NCI-H187 treated with DMSO at 0.1 percent for 48 hours (cell line): Measurements from ENCODE around the gene CCDC148.

Experiments used
- DNase-seq: peaks from one replicate; lab custom pipeline; 2025; lab: John Stamatoyannopoulos, UW

CCDC148 gene

DNA sequence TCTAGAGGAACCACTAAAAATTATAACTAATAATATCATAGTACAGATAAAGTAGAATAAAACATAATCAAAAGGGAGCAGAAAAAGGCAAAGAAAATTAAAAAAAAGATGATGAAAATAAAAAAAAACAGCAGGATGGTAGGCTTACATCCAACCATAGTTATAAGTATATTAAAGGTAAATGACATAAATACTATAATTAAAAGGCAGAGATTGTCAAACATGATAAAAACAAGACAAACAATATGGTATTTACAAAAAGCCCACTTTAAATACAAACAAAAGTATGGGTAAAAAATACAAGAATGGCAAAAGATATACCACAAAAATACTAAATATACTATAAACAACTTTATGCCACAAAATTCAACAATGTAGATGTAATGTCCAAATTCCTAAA lies 24.4 kb downstream of the CCDC148 start:
- DNase-seq = no peak

DNA sequence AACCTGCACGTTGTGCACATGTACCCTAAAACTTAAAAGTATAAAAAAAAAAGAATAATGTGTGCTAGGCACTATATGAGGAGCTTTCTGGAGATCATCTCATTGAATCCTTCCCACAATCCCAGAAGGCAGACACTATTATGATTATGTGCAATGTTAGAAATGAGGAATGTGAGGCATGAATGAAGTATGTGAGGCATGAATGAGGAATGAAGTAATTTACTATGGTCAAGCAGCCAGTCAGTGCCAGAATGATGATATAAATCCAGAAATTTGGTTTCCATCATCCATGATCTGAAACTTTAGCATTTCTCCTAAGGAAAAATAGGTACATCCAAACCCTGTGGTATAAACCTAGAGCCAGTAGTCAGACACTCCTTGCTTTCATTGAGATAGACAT lies 42.0 kb downstream of the CCDC148 start:
- no peak for DNase-seq

DNA sequence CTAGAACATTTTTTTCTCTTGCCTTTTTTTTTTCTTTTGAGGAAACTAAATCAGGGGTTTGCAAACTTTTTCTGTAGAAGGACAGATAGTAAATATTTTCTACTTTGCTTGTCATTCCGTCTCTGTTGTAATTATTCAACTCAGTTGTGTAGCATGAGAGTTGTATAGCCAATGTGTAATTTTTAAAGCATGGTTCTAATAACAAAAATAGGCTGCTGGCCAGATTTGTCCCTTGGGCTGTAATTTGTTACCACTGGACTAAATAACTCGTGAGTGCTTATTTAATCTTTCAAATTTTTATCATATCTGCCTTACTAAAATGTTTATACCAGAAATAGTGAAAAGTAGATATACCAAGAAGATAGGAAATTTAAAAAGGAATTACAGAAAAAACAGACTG lies 43.0 kb downstream of the CCDC148 start:
- DNase-seq = no peak

DNA sequence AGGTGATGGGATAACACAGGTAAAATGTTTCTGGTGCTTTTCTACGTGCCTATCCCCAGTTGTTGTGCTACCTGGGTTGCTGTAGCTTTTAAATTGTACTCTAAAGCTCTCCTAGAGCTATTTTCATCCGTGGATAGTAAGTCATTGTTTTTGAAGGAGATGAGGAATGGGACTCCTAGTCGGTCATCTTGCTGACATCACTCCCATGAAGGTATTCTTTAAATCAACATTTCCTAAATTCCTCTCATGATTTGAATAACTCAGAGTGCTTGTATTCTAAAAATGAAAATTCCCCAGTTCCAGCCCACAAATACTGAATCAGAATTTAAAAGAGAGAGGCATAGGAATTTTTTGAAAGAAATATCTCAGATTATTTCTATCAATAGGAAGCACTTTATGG lies 44.3 kb downstream of the CCDC148 start:
- no peak for DNase-seq

DNA sequence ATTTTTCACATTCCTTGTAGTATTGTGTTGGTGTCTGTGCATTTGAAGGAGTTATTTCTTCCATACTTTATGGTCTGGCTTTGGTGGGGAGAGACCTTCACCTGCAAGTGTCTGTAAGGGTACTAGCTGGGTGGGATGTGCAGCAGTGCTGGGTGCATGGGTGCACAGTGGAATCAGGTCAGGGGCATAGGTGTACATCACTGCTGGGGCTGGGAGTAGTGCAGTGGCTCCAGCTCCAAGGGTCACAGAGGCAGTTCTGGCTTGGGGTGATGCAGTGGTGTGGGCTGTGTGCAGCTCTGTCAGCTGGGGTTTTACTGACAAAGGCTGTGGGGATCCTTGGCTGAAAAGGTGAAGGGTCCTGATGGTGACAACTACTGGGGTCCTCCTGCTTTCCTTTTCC lies 44.8 kb downstream of the CCDC148 start:
- no peak for DNase-seq

DNA sequence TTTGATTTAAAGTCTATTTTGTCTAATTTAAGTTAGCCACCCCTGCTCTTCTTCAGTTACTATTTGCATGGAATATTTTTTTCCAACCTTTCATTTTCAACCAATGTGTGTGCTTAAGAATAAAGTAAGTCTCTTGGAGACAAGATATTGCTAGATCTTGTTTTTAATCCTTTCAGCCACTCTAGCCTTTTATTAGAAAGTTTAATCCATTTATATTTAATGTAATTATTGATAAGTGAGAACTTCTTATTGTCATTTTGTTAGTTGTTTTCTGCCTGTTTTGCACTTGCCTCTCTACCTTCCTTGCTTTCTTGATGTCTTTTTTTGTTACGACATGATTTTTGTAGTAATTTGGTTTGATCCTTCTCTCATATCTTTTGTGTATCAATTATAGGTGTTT lies 46.4 kb downstream of the CCDC148 start:
- DNase-seq = no peak

DNA sequence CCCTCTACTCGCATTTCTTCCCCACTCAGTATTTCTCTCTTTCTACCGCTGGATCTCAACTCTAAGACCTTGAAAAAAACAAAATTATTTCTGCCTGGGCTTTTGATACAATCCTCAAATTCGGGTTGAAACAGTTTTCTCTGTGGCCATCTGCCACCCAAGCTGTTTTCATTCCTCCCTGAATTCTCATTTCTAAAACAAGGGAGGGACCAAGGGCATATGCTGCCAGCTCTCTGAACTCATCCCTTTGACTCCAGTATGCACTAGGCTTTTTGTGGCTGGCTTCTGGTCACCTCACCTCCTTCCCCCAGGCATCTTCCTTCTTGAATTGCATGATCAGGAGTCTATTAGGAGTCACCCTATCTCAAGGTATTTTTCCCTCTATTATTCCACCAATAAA lies 49.5 kb downstream of the CCDC148 start:
- DNase-seq = no peak

DNA sequence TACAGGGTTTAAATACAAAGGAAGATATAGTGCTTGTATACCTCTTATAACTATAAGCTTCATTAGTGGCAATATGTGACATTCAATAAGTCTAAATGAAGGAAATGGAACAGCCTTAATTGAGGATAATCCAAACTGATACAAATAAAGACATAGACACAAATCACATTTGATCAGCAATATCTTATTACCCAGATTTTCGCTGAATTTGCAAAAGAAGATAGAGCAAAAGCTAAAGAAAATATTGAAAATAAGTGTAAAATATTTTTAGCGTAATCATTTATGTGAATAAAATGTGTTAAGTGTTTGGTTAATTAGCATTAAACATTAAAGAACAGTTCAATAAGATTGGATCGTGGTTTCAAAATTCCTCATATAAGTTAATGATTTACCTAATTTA lies 51.2 kb downstream of the CCDC148 start:
- no peak for DNase-seq

DNA sequence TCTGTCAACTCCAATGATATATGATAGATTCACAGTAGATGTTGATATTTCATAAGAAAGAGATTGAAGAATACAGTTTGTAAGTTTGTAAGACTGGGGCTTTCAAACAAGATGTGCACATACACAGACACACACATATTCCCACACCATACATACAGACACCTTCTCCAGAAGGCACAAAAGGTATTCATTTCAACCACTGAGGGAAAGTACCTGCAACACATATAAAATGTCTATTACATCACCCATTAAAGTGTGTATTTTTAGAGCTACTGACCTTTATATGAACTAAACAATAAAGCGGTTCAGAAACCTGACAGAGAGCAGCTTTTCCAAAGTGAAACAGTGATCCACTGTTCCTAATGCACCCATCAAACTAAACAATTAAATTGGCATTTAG lies 53.3 kb downstream of the CCDC148 start:
- DNase-seq = no peak

DNA sequence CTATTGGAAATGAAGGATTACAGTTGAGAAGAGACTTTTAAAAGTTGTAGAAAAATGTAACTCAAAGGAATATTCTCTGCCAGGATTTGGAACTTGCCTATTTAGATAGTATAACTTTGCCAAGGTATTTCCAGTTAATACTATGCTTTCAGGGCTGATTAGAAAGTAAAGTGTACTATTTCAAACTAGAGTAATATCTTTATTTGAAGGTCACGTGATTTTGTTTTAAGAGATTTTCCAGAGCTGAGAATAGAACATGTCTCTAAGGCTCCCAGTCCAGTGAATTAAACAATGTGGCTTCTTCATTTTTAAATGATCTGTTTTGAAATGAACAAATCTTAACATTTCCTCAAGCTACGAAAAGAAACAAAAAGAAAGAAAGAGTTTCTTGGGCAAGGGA lies 53.9 kb downstream of the CCDC148 start:
- DNase-seq = no peak

DNA sequence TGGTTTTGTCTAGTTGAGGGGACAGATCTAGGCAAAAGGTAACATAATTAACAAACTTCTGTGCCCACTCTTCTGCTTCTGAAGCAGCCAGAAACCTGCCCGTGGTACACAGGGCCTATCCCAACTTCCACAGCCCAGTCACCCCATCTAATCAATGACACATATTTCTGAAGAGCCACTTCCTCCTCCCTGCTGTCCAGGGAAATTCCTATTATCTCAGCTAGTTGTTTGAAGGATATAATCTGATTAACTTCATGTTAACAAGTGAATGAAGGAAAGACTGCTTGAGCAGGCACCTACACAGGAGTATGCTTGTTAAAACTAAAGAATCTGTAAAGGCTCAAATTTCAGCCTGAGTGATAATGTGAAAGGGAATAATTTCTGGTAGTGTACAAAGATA lies 61.4 kb downstream of the CCDC148 start:
- DNase-seq = no peak

DNA sequence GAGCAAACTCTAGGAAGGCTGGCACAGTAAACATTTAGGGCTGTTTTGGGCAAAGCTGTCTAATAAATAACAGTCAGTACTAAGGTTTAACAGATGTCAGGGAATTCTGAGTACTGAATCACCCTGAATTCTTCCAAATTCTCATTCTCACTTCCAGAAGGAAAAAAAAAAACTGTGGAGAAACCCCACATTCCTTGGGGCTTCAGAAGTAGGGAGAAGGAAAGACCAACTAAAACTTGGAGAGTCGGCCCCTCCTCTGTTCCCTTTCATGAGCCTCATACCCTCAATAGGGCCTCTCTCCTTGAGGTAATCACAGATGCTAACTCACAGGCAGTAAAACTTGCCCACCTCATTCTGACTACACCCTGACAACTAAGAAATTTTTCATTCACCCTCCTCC lies 62.1 kb downstream of the CCDC148 start:
- DNase-seq = no peak

DNA sequence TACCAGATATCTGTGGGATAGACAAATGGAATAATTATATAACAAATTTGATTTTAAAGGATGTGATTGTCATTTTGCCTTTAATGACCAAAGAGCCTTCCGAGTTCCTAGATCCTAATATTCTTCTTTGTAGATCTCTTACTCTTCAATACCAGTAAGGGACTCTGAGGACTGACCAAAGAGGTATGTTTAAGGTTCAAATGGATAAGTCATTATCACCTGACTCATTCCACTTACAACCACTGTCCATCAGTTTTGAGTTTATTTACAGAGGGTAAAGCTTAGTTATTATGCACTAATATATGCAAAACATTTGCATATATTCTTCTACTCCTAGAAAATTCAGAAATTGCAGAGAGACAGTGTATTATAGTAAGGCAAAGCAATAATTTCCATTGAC lies 62.7 kb downstream of the CCDC148 start:
- no peak for DNase-seq

DNA sequence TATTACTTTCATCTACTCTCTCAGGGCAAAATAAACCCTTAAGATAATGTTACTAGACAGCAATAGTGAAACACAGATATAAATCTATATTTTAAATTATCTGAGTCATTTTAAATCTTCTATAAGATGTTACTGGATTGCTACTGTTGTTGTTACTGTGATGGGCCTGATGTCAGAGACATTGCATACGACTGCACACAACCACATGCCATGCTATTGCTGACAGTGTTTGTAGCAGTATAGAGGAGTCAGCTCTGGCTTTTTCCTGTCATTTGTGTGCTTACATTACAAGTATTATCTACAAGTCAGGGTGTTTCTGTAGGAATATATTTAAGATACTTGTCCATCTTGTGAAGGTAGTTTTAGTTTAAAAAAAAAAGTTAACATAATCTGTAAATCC lies 63.9 kb downstream of the CCDC148 start:
- DNase-seq = no peak

DNA sequence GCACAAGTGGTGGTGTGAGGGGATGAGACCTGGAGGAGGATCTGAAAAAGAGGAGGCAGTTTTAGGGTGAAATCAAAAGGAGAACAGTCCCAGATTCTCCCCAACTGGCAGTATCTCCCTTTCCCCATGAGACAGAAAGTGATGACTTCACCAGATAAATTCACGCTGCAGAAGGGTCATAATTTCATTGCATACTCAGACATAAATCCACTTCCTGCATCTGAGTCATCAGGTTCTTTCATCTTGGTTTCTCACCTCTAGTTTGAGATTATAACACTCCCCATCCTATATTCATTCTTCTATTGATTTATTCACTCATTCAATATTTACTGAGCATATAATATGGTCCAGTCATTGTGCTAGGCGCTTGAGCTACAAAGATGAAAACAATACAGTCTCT lies 64.7 kb downstream of the CCDC148 start:
- DNase-seq = no peak

DNA sequence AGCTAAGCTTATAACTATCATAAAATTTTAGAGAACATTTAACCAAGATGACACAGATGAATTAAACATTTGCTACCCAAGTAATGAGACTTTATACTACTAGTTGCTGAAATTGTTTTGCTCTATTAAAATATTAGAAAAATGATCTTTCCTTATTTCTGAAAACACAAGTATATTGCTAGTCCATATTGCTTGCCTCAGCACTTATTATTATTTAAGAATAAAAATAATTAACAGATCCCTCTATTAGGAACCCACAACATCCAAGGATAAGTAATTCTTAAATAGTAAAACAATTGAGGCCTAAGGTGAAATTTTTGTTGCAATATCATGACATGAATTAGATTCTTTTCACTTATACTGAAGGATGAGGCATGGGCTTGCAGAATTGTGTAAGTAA lies 65.2 kb downstream of the CCDC148 start:
- DNase-seq = no peak

DNA sequence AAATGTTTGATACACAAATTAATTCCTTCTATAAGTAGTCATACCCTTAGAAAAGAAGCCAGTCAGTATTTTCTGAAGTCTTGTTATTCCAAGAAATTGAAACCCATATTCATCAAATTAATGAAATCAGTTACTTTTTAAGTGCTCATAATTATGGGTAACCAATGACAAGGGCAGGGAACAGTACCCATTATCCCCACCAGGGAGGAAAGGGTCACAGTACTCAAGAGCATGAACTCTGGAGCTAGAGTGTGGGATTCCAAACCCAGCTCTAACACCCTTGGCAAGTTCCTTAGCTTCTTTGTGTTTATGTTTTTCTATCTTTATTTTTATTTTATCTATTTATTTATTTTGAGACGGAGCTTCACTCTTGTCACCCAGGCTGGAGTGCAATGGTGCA lies 68.4 kb downstream of the CCDC148 start:
- DNase-seq = no peak

DNA sequence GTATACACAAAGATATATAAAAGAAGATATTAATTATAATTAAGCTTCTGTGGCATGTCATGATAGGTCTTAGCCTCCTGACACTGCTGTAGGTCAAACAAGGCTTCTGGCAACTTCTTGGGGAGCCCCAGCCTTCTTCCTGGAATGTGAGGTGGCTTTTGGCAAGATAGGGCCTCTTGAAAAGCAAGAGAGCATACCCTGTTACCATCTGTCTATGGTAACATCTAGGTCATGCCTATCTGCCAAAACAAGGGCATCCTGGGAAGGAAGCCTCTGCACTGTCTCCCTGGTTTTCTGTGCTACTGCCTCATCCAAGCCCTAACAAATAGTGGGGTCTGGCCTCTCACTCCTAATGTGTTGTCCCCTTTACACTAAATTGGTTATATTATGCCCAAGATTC lies 70.9 kb downstream of the CCDC148 start:
- no peak for DNase-seq

DNA sequence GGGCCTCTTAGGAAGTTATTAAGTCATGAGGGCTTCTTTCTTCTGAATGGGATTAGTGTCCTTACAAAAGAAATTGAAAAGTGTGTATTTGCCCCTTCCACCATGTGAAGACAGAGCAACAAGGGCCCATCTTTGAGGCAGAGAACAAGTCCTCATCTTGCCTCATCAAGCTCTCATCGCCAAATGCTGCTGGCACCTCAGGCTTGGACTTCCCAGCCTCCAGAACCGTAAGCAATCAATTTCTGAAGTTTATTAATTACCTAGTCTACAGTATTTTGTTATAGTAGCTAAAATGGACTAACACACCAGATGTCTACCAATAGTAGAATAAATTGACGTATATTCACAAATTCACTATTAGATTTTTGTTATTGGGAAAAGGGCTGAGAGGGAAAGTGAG lies 74.6 kb downstream of the CCDC148 start:
- no peak for DNase-seq

DNA sequence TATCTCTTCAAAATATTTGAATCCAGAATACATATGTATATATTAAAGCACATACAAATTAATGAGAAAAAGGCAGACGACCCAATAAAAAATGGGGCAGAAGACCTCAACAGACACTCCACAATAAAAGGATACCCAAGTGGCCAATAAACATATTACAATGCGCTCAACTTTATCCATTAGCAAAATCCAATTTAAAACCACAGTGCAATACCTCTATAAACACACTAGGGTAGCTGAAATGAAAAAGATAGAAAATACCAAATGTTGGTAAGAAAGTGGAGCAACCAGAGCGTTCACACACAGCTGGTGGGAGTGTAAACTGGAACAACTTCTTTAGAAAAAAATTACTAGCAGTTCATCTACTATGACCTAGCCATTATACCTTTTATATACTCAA lies 75.3 kb downstream of the CCDC148 start:
- no peak for DNase-seq

DNA sequence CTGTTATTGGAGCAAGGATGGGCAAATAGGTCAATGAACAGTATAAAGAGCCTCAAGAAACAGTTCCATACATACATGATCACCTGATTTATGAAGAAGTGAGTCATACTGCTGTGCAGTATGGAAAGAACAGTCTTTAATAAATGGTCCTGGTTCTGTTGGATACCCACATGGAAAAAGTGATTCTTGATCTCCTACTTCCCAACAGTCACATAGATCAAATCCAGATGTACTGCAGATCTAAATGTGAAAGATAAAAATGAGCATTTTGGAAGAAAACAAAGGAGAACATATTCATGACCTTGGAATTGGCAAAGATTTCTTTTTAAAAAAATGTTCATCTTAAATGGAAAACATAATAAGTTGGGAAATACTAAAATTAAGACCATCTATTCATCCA lies 75.8 kb downstream of the CCDC148 start:
- DNase-seq = no peak

DNA sequence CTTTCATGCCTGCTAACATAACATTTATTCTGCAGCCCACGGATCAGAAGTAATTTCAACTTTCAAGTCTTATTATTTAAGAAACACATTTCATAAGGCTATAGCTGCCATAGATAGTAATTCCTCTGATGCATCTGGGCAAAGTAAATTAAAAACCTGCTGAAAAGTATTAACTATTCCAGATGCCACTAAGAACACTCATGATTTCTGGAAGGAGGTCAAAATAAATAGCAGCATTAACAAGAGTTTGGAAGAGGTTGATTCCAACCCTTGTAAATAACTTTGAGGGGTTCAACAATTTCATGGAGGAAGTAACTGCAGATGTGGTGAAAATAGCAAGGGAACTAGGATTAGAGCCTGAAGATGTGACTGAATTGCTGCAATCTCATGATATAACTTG lies 77.6 kb downstream of the CCDC148 start:
- DNase-seq = no peak

DNA sequence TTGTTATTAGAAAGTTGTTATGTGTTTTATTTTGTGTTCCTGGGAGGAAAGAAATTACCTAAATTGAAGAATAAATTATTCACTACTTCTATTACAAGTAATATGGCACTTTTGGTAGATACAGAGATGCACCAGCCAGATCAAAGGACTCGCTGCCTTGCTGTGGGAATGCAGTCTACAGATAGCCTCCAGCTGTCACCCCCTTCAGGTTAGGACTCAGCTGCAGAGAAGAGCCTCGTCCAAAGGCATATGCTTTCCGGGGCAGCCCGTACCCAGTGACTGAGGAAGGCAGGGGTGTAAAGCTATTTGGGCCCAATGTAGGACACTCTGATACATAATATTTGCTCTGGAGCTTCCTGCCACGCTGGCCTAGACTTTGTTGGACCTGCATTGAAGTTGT lies 90.2 kb downstream of the CCDC148 start:
- DNase-seq = no peak

DNA sequence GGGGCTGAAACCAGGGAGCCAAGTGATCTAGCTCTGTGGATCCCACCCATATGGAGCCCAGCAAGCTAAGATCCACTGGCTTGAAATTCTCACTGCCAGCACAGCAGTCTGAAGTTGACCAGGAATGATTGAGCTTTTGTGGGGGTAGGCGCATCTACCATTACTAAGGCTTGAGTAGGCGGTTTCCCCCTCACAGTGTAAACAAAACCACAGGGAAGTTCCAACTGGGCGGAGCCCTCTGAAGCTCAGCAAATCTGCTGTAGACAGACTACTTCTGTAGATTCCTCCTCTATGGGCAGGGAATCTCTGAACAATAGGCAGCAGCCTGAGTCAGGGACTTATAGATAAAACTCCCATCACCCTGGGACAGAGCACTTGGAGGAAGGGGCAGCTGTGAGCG lies 96.7 kb downstream of the CCDC148 start:
- no peak for DNase-seq

DNA sequence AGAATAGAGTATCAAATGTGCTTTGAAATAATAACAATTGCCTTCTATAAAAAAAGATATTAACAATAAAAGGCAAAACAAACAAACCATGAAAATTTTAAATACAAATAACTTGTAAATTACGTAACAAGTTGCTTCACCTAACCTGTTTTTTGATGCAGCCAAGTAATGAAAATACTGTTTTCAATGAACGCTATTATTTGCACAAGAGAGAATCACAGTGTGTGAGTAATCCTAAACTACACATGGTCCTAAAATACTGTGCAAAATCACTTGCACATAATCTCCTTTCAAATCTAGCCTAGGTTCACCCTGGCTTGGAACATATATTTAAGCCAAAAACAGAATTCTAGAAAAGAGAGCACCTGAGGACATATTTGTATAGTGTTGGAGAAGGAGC lies 98.9 kb downstream of the CCDC148 start:
- no peak for DNase-seq
